Nephron progenitor cell (in vitro differentiated cells): ENCODE data around the gene VMP1.
"Not testable (repeated sequence)": the region's sequence is repeated elsewhere in the genome, so short reads cannot be mapped to it uniquely, and the experiment has no call there.

Experiments used
- DNase-seq: peaks from one replicate; pipeline ENCODE4 v3.0.0; 2021
- H3K27ac Mint-ChIP-seq: 2 replicates; pipeline ENCODE4 v1.8.0; 2021; ENCODE audit warnings: mild to moderate bottlenecking, moderate library complexity, mixed read lengths
- H3K27me3 Mint-ChIP-seq: 2 replicates; pipeline ENCODE4 v1.8.0; 2021; ENCODE audit warnings: mild to moderate bottlenecking, low read depth, mixed read lengths; ENCODE audit not compliant: poor library complexity
- H3K36me3 Mint-ChIP-seq: 2 replicates; pipeline ENCODE4 v1.8.0; 2021; ENCODE audit warnings: low read depth, mixed read lengths
- H3K4me1 Mint-ChIP-seq: 2 replicates; pipeline ENCODE4 v1.8.0; 2021; ENCODE audit warnings: mixed read lengths
- H3K4me3 Mint-ChIP-seq: 2 replicates; pipeline ENCODE4 v1.8.0; 2021; ENCODE audit warnings: mild to moderate bottlenecking, moderate library complexity, mixed read lengths
- H3K9me3 Mint-ChIP-seq: 2 replicates; pipeline ENCODE4 v1.8.0; 2021; ENCODE audit warnings: mild to moderate bottlenecking, moderate library complexity, mixed read lengths
- CTCF ChIP-seq: fragments of 200-600 bp; sonication (generic); IDR thresholded peaks from 2 replicates; pipeline ENCODE4 v1.5.0; 2021; ENCODE audit warnings: antibody characterized with exemption

The VMP1 gene

GRCh38 chr17:59752446-59752845 is 45.0 kb downstream of the VMP1 start:
- H3K36me3 Mint-ChIP-seq = peaks cover 2% of the 10 kb centered on the region
- H3K27me3 Mint-ChIP-seq = no peaks in the 10 kb centered on the region
- no peaks in the 10 kb centered on the region for H3K9me3 Mint-ChIP-seq
- H3K4me3 Mint-ChIP-seq = no peak overlapping the region
- no peak for DNase-seq
- TF ChIP-seq CTCF = no peak
- no peak overlapping the region for H3K27ac Mint-ChIP-seq
- H3K4me1 Mint-ChIP-seq = peaks cover 19% of the 10 kb centered on the region

GRCh38 chr17:59752922-59753321 is 45.5 kb downstream of the VMP1 start:
- Mint-ChIP-seq H3K4me1 (peaks cover 19% of the 10 kb centered on the region), H3K9me3 (no peaks in the 10 kb centered on the region), H3K4me3 (no peak overlapping the region), H3K27ac (no peak overlapping the region), H3K27me3 (no peaks in the 10 kb centered on the region), H3K36me3 (peaks cover 7% of the 10 kb centered on the region)
- no peak for DNase-seq
- TF ChIP-seq CTCF = no peak

- Mint-ChIP-seq H3K4me1 (peaks cover 19% of the 10 kb centered on the region), H3K4me3 (peak overlapping the region; percentile 50), H3K9me3 (no peaks in the 10 kb centered on the region), H3K36me3 (peaks cover 16% of the 10 kb centered on the region), H3K27me3 (no peaks in the 10 kb centered on the region), H3K27ac (no peak overlapping the region)
- DNase-seq = peak; percentile 20
- TF ChIP-seq CTCF = peak; percentile 74
Measured at GRCh38 chr17:59753522-59754467, 46.3 kb downstream of the VMP1 start.

- peaks cover 4% of the 10 kb centered on the region for H3K9me3 Mint-ChIP-seq
- no peak overlapping the region for H3K27ac Mint-ChIP-seq
- H3K4me3 Mint-ChIP-seq = no peak overlapping the region
- no peaks in the 10 kb centered on the region for H3K27me3 Mint-ChIP-seq
- H3K36me3 Mint-ChIP-seq = peaks cover 23% of the 10 kb centered on the region
- H3K4me1 Mint-ChIP-seq = peaks cover 19% of the 10 kb centered on the region
- no peak for TF ChIP-seq CTCF
- DNase-seq = no peak
Measured at GRCh38 chr17:59754552-59754951, 47.1 kb downstream of the VMP1 start.

GRCh38 chr17:59755069-59755468 is 47.6 kb downstream of the VMP1 start:
- H3K27me3 Mint-ChIP-seq, H3K9me3 Mint-ChIP-seq, DNase-seq, H3K27ac Mint-ChIP-seq, H3K4me3 Mint-ChIP-seq: not testable (repeated sequence)
- peaks cover 28% of the 10 kb centered on the region for H3K36me3 Mint-ChIP-seq
- peaks cover 19% of the 10 kb centered on the region for H3K4me1 Mint-ChIP-seq

- H3K4me1 Mint-ChIP-seq = peaks cover 23% of the 10 kb centered on the region
- H3K4me3 Mint-ChIP-seq = no peak overlapping the region
- H3K27me3 Mint-ChIP-seq = no peaks in the 10 kb centered on the region
- no peak for TF ChIP-seq CTCF
- DNase-seq = no peak
- peak overlapping the region; percentile 46 for H3K27ac Mint-ChIP-seq
- H3K36me3 Mint-ChIP-seq = peaks cover 41% of the 10 kb centered on the region
- H3K9me3 Mint-ChIP-seq = peaks cover 17% of the 10 kb centered on the region
Measured at GRCh38 chr17:59756236-59756818, 48.9 kb downstream of the VMP1 start.
